NCI-H1417 treated with DMSO at 0.1 percent for 48 hours (cell line): ENCODE data around the gene ENO1.

Experiments used
- DNase-seq: peaks from one replicate; lab custom pipeline; 2025; lab: John Stamatoyannopoulos, UW

The ENO1 gene

DNA sequence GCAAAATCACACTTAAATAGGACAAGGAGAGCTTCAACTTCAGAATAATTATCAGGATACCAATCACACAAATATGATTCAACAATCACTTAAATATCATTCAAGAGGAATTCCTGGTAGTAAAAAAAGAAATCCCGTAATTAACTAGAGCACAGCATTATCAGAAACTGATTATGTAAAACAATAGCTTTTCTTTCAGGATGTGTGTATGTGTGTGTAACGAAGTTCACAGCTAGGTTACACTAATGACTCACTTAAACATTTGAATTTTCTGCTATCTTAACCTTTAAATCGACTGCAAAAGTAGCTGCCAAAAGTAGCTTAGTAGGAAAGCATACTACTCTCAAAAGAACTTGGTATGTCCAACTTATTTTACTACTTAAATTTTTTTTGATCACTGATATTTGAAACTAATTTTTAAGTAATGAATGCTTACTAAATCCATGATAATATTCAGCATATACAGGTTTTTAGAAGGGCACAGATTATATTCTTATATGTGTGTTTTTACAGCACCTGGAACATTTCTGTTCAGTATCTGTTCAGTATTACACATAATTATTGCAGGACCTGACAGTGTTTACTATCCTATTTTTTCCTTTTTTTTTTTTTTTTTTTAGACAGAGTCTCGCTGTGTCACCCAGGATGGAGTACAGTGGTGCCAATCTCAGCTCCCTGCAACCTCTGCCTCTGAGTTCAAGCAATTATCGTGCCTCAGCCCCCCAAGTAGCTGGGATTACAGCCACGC lies 65.3 kb downstream of the ENO1 start:
- no peak for DNase-seq

DNA sequence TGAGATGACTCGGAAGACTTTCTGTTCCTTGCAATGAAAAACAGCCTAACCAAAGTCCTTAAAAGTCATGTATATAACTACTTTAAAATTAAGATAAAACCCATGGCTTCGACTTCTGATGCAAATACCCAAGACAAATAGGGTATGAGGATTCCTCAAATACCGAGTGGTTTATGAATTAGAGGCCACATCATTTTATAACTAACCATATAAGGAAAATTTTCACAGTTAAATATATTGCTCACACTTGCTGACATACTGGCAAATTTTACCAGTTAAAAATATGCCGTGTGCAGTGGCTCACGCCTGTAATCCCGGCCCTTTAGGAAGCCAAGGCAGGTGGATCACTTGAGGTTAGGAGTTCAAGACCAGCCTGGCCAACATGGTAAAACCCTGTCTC lies 66.4 kb downstream of the ENO1 start:
- no peak for DNase-seq
